GM12872 (cell line): ENCODE results near the gene EXOSC10.

ENCODE experiments used
- CTCF ChIP-seq: IDR thresholded peaks from 3 replicates; pipeline ENCODE4 v1.5.1; 2011; ENCODE audit warnings: low read depth, mild to moderate bottlenecking, low read length, moderate library complexity; ENCODE audit not compliant: insufficient read depth

EXOSC10 gene

DNA sequence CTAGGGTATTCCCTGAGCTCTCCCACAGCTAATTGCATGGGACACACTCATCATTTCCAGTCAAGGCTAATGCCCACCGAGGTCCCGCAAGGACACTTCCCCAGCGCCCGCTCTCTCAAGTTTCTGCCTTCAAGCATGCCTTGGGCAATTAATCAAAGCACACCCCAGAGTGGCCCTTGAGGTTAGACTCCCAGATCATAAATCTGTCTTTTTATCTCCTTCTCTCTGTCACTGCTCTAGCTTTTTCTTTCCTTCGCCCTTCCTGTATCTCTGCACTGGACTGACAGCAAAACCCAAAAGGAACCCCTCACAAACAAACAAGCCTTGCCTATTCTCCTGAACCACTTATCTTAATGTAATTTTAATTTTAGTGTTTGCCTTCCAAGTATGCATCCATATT, 7.9 kb upstream of the EXOSC10 start:
- no peak for TF ChIP-seq CTCF

DNA sequence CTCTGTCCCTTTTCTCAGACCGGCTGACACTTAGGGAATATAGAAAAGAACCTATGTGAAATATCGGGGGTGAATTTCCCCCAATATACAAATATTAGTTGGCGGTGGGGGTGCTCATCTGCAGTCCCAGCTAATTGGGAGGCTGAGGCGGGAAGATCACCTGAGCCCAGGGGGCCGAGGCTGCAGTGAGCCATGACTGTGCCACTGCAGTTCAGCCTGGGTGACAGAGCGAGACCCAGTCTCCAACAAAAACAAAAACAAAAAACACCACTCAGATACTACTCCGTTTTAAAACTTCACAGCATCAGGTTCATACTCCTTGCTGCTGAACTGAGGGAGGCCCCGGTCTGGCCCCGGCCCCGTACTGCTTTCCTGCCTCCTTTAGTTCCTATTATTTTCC, 5.9 kb upstream of the EXOSC10 start:
- TF ChIP-seq CTCF = no peak

- no peak for TF ChIP-seq CTCF
These were observed 1.7 kb upstream of the EXOSC10 start for GRCh38 chr1:11101347-11101746.

- no peak for TF ChIP-seq CTCF
These were observed 452 bp upstream of the EXOSC10 start for GRCh38 chr1:11100149-11100493.

- no peak for TF ChIP-seq CTCF
These were observed 749 bp downstream of the EXOSC10 start for GRCh38 chr1:11098931-11099309.

DNA sequence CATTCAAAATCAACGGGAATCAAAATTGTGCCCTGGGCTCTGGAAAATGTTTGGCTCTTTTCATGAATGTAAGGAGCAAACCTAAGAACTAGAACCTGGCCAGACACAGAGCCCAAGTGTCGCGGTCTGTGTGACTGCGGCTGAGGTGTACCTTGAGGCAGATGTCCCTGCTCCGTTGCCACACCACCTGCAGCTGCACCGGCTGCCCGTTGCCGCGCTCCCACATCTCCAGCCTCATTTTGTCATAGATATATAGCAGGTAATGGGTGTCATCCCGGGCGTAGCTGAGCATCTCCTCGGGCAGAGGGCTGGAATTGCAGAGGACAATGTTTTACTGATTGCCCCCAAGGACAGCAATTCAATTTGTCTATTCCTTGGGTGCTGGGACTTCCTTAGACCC, 18.7 kb downstream of the EXOSC10 start:
- TF ChIP-seq CTCF = no peak

GRCh38 chr1:11078631-11079030, 21.0 kb downstream of the EXOSC10 start:
- no peak for TF ChIP-seq CTCF
